ENCODE results near the gene CEP104.

Gene CEP104

DNA sequence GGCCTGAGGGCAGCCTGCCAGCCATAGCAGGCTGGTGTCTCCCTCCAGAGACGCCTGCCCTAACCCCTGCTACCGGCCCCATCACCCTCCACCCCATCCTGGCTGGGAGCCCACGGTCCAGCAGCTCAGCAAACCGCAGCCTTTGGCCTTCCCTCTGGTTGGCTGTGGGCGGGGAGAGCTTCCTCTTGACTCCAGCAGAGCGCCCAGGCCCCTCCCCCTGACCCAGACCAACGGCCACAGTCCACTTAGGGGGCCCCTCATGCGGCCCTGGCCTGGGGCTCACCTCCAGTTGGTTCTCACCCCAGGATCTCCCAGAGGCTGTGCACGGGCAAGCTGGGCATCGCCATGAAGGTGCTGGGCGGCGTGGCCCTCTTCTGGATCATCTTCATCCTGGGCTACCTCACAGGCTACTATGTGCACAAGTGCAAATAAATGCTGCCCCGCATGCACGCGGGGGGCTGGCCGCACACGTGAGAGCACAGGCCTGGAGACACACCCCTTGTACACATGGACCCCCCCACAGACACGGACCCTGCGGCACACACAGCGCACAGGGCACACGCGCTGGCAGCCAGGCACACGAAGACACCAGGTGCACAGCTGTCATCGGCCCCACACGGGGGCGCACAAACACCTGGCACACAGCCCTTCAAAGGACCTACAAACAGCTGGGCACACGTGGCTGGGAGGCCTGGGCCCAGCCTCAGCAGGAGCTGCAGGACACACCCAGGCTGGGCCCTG lies 81.4 kb downstream of the CEP104 start:
- peak; percentile 65 for DNase-seq

DNA sequence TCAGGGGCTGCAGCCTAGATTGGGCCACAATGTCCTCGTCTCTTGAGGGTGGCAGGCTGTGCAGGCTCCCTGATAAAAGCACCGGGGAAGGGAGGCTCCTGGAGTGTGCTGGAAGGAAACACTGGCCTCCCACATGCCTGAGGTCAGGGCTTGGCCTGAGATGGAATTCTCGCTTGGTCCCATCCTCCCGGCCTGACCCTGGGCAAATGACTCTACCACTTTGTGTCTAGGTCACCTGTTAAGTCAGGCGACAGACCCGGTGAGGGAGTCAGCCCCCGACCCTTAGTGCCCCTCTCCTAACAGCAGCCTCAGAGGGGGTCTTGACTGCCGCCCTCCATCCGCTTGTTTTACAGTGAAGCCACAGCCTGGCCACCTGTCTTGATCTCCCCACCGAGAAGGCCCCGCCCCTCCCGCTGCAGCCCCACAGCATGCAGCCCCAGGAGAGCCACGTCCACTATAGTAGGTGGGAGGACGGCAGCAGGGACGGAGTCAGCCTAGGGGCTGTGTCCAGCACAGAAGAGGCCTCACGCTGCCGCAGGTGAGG lies 82.0 kb downstream of the CEP104 start:
- DNase-seq, result no peak

DNA sequence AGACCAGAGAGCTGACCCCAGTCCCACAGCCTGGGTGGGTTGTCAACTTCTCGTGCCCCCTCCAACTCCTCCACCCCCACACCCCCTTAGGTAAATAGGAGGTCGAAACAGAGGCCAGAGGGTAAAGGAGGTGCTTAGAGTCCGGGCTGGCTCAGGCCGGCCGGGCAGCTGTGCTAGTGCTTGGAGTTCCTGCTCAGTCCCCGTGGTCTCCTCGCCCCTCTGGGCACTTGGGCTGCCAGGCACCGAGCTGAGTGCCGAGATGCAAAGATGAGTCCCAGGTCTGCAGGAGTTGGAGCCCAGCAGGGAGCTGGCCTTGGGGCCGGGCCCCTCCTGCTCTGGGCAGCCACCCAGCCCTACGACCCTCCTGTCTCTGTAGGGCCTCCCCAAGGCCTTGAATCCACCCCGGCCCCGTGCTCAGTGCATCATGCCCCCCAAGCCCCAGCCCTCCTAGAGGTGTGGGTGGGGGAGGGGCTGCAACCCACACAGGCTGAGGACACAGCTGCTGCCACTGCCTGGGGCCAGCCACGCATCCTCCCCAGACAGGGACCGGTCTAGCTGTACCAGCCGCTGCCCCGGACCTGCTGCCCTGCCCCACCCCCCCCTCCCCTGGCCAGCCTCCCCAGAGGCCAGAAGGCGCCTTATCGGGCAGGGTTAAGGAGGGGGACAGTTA lies 82.6 kb downstream of the CEP104 start:
- DNase-seq, result no peak

DNA sequence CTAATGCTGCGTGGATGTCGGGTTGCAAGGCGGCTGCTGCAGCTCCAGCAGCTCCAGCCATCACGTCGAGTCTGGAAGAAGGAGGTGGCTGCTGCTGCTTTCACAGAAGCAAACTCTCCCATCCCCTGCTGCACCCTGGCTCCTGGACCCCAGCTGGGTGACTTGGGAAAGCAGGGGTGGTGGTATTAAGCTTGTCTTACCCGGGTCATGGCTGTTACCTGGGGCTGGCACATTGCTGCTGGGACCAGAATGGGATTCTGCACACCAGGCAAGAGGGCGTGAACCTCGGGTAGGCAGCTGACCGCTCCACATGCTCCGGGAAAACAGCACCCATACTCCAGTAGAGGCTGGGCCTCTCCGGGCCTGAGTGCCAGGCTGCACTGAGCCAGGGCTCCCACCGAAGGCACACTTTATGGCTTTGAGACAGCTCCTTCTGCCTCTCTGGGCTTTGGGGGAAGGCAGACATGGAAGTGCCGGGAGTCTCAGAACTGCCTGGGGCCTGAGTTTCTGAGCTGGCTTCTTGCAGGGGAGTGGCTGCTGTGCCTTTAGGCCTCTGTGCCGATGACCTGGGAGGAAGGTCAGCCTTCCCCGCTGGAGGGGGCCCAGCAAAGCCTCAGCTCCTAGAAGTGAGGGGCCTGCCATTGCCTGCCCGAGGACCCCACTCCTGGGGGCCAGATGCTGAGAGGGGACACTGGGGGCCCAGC lies 83.3 kb downstream of the CEP104 start:
- DNase-seq, result no peak

DNA sequence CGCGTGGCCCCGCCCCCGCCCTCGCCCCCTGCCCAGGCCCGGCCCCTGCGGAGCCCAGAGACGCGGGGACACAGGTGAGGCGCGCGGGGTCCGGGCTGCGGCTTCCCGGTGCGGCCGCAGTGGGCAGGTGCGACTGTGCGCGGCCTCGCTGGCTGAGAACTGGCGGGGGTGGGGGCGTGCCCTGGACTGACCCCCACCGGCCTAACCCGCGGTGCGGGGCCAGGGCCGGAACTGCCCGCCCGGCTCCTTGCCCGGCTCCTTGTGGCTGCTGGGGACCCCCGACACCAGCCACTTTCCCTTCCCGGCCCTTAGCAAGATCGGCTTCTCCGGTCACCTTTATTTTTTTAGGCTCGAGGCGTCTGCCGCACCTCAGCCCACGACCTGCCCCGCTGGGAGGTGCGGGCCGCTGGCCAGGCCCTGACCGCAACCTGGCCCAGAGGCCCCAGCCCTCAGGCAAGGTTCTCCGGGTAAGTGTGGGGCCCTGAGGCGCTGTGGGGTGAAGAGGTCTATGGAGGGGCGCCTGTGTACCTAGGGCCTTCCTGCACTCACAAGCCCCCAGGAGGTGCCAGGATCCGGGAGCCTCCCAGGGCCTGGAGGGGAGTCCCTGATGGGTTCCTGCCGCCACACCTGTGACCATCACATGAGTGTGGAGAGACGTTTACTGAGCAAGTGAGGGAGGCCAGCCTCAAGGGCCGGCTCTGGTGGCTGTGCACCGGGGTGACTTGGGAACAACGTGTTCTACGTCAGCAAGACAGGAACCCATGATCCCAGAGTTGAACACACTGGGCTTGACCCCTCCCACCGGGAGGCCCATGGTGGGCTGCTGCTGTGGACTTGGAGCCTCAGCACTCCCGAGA lies 84.1 kb downstream of the CEP104 start, which contains the start of gene SMIM1:
Gene SMIM1 (plus strand): TSS at position 35 of the 857 bp plus-strand sequence. CDS start 2,625 bp downstream, outside the sequence.
- DNase-seq, result no peak

DNA sequence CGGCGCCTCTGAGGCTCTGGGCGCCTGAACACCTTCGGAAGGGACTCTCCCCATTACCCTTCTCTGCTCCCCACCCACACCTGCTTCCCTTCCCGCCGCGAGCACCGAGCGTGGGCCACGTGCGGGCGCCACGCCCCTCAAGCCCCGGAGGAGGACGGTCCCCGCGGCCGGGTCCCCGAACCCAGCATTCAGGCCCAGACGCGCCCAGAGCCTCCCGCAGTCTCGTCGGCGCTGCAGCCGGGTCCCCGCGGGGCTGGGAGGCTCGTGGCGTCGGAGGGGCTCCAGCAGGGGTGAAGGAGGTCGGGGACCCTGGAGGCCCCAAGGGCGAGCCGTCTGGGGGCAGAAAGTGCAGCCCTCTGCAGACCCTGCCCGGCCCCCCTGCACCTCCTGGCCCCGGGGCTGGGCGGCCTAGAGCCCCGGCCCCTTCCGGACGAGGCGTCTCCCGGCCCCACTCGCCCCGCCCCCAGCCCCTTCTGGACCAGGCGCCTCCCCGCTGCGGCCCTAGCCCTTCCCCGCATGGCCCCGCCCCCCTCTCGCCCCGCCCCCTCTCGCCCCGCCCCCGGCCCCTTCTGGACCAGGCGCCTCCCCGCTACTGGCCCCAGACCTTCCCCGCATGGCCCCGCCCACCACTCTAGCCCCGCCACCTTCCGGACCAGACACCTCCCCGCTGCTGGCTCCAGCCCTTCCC lies 84.8 kb downstream of the CEP104 start:
- DNase-seq, result peak; percentile 69

DNA sequence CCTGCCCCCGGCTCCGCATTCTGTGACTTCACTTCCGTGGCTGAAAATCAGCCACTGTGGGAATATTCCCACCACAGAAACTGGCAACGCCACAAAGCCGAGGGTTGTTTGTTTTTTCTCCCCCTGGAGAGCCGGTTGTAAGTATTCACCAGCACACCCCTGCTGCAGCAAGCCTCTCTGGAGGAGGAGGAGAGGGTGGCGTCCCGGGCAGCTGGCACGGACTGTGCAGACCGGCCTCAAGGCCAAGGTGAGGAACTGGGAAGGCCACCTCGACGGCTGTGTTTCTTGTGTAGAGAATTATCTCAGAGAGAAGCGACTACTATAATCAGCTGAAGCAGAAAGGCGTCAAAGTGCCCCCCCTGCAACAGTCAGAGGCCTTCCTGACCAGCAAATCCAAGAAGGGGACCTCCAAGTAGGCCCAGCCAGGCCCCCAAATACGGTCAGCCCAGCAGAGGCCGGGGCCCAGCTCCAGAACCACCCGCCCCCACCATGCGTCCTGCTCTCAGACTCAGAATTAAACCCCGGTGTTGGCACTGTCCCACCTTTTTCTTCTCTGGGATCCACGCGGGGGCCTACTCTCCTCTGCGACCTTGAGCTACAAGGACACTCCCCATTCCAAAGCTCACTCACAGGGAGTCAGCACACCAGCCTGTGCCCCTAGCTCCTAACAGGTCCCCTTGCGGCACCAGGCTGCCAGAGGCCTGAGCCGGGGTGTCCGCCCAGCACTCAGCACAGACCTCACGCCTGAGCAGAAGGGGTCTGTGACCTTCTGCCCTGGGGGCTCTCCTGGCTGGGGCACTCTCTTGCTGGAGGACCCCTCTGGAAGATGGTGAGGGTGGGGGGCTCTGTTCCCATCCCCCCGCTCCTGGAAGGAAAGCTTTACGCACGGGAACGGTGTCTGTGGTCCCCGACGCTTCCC lies 85.6 kb downstream of the CEP104 start:
- DNase-seq, result no peak

DNA sequence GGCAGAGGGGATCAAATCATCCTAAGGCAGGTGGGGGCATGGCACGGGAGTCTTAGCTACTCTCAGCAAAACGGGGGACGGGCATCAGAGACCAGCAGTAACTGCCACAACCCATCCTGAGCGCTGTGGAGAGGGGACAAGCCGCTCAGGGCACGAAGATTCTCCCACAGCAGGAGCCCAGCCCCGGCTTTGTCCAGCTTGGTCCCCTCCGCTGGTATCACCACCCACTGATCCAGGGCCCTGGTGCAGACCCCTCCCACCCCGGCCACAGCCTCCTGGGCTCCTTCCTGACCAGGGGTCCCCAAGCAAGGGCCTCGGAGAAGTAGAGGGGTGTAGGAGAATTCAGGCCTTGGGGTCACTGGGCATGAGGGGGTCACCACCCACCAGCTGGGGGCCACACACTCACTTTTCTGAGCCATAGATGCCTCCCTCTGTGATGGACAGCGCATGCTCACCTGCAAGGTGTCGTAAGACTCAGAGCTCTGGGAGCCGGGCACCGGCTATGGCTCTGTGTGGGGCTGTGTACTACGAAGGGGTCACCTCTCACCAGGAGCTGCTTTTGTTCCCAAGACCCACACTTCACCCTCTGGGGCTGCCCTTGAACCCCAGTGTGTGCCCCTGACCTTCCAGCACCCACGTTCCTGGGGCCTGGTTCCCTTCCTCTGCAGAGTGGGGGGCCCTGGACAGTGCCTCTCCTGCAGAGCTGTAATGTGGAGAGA lies 86.8 kb downstream of the CEP104 start:
- DNase-seq, result no peak

DNA sequence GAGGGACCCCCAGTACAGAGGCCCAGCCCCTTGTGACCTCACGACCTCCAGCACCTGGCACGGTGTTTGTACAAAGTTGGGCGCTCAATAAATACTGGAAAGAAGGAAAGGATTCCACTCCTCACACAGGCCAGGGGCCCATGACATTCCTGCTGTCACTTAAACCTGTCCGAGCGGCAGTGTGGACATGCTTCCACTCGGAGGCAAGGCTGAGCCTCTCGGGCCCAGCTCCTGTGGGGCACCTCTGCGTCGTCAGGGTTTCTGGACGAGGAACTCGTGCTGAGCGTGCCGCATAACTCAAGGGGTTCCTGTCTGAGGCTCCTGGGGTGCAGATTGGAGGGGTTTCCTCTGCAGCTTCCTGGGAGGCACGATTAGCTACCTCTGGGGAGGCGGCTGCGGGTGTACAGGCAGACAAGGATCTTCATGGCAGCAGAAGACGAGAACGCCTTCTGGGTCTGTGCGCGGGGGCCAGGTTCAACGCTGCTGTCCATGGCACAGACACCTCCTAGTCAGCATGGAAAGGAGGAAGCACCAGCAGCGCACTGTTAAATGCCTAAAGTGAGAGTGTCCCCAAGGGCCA lies 88.1 kb downstream of the CEP104 start:
- no peak for DNase-seq

DNA sequence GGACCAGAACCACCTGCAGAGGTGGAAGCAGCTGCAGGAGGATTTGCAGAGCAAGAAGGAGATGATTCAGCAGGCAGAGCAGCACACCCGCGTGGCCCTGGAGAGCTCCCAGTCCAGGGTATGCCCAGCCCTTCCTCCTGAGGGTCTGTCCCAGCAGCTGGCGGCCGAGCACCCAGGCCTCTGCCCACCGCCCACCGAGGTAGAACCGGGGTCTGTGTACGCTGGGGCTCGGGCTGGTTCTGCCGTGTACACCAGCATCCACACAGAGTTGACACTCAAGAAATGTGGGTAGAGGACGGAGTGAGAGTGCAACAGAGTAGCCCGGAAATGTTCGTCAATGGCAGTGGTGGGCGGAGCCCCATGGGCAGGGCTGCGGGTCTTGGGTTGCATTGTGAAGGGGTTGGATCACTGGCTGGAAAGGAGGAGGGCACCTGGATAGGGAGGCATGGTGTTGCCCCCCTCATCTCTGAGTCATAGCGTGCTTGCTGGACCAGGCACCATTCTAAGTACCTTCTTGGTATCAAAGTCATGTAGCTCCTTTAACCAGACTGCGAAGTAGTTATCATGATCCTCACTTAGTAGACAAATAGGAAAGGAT lies 89.6 kb downstream of the CEP104 start:
- DNase-seq, result no peak

DNA sequence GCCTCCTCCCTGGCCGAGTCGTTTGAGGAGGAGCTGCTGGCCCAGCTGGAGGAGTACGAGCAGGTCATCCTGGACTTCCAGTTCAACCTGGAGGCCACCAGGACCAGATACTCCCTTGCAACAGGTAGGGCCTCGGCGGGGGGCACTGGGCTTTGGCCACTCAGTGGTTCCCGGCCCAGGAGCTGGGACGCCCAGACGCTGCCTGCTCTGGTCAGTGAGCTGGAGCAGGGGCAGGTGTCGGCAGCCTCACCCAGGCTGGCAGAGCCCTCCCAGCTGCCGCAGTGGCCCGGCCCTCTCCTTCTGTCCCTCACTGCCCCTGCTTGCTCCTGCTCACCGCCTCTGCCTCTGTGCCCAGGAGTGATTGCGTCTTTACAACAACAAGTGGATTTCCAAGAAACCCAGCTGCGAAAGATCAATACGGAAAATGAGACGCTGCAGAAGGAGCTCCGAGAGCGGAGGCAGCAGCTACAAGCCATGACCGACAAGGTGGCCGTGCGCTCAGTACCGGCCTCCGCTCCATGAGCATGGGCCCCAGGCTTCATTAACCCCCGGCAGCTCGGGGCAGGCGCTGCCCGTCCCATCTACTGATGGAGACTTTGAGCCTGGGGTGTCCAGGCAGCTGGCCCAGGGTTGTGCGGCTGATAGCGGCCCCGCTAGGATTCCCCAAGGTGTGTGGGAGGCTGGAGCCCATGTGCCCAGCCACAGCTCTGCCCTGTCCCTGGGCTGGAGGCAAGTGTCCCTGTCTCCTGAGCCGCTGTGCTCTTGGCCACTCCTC lies 93.5 kb downstream of the CEP104 start:
- no peak for DNase-seq

DNA sequence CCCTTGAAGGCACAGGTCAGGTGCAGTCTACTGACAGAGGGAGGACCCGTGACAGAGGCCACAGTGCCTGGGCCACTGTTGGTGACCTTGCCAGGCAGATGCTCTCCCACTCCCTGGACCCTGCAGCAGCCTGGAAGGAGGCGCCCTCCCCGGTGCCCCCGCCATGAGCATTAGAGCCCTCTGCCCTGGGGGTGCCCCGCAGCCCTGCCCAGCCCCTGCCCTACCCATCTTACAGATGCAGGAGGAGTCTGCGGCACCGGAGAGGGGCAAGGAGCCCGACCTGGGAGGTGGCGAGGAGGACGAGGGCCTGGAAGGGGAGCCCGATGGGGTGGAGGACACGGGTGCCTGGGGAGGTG lies 94.2 kb downstream of the CEP104 start:
- DNase-seq, result no peak

DNA sequence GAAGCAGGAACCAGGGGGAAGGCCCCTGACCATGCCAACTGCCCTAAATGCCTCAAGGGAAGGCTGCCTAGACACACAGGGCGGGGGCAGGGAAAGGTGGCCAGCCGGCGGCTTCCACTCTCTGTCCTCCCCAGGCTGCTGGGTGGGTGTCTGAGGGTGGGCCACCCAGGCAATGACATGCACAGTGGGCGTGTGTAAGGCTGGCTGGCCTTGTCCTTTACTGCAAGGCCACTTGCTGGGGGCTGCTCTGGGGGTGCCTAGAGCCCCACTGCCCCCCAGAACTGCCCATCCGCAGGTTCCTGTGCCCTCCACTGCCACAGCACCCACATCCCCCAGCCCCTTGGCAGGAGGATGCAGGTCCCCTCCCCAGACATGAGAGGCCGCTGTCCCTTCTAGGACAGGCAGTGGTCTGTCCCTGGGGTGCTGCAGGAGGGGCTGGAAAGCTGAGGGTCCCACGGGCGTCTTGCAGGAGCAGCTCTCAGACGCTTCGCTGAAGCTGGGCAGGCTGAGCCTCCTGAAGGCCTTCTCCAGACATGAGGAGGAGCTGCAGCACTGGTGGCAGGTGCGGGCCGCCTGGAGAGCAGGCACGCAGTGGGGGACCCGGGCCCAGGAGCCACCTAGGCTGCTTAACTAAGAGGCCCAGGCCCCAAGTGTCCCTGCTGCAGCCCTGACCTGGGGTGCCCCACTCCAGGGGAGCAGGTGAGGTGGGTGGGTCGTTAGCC lies 94.7 kb downstream of the CEP104 start:
- DNase-seq, result no peak
